Thyroid gland (tissue), 4 donors: Measurements from ENCODE around the gene LTBP3. TPM values are rescaled to one million over a fixed set of nuclear protein-coding genes. Genes with fewer than 3 reads are reported as not detected.

Source experiments
- DNase-seq, 2 donors: peaks; one replicate each; pipeline ENCODE4 v3.0.0-alpha.2; 2019
- H3K27ac ChIP-seq, 3 donors: fragments of 200-600 bp; sonication (generic); 1 replicate in 2 of 3; 2 replicates in 1 of 3; pipeline ENCODE4 v1.5.1; 2016 to 2019; ENCODE audit warnings: mild to moderate bottlenecking in 1 of 3, moderate library complexity in 1 of 3
- H3K27me3 ChIP-seq: fragments of 200-600 bp; sonication (generic); one replicate; pipeline ENCODE4 v1.5.1; 2019
- H3K36me3 ChIP-seq, 2 donors: fragments of 200-600 bp; sonication (generic); one replicate each; pipeline ENCODE4 v1.5.1; 2016 to 2019
- H3K4me1 ChIP-seq, 2 donors: fragments of 200-600 bp; sonication (generic); one replicate each; pipeline ENCODE4 v1.5.1; 2017 to 2019
- H3K4me3 ChIP-seq, 3 donors: fragments of 200-600 bp; sonication (generic); replicated peaks in 1 of 3; 1 replicate in 2 of 3; 2 replicates in 1 of 3; pipeline ENCODE4 v1.5.1; 2016; ENCODE audit warnings: mild to moderate bottlenecking in 1 of 3
- H3K9me3 ChIP-seq: fragments of 200-600 bp; sonication (generic); one replicate; pipeline ENCODE4 v1.5.1; 2017
- CTCF ChIP-seq, 6 experiments: fragments of 200-600 bp in 3 of 6; fragments of 450-650 bp in 3 of 6; sonication (generic) in 3 of 6; IDR thresholded peaks; one replicate each; pipeline ENCODE4 v1.5.1; 2016 to 2019; ENCODE audit warnings: antibody characterized with exemption in 6 of 6, mild to moderate bottlenecking in 2 of 6, inconsistent platforms in 1 of 6, moderate library complexity in 1 of 6
- POLR2A ChIP-seq, 2 donors: fragments of 450-650 bp; IDR thresholded peaks; one replicate each; pipeline ENCODE4 v1.6.1; 2017; ENCODE audit warnings: antibody characterized with exemption in 2 of 2, mild to moderate bottlenecking in 2 of 2, moderate library complexity in 1 of 2
- WGBS, 2 donors: methylation state at CpG; one replicate each; pipeline ENCODE4 v1.1.5; 2017; 5-methylcytosine and 5-hydroxymethylcytosine counted together
- intact Hi-C: fragments of 100-400 bp; cut with DNase I; formaldehyde crosslinking; loops from one replicate; pipeline ENCODE4 v1.15.1; 2023
- total RNA-seq, 4 donors: library from RNA; depleted of rRNA; stranded (reverse); fragments of >200 nt; gene quantifications; one replicate each; pipeline ENCODE4 v1.2.3, GENCODE V29; 2016

LTBP3 gene
- total RNA-seq, 4 donors from 2014 or later, result 195 to 277 (median 222) TPM

- Histone ChIP-seq H3K4me1 (peaks cover 18 to 20% of the 10 kb centered on the region in 2 donors), H3K36me3 (peaks cover 13 to 22% of the 10 kb centered on the region in 2 donors), H3K4me3 (peak overlapping the region in 1 of 3 donors; percentile 39), H3K27ac (peak overlapping the region; percentile 80 to 93 (median 83)), H3K9me3 (no peaks in the 10 kb centered on the region), H3K27me3 (no peaks in the 10 kb centered on the region)
- peak; percentile 93 to 96 for DNase-seq
- no peak for TF ChIP-seq POLR2A (IDR thresholded peaks at IDR 0.05)
- TF ChIP-seq CTCF (IDR thresholded peaks at IDR 0.05), result peak; percentile 56 to 95 (median 88)
- intact Hi-C loops, result no loop called here
- 1% methylated on average over 14 to 34 of the region's 78 CpGs for WGBS, 2 donors
Observed at GRCh38 chr11:65540290-65541092, 17.7 kb downstream of the LTBP3 start.

GRCh38 chr11:65539744-65540289 is 18.3 kb downstream of the LTBP3 start:
- Histone ChIP-seq H3K4me1 (peaks cover 18 to 20% of the 10 kb centered on the region in 2 donors), H3K9me3 (no peaks in the 10 kb centered on the region), H3K27me3 (no peaks in the 10 kb centered on the region), H3K36me3 (peaks cover 13 to 24% of the 10 kb centered on the region in 2 donors), H3K4me3 (peak overlapping the region in 1 of 3 donors; percentile 39), H3K27ac (peak overlapping the region; percentile 80 to 93 (median 83))
- TF ChIP-seq POLR2A (IDR thresholded peaks at IDR 0.05) (peak in 1 of 2 donors; percentile 63), CTCF (IDR thresholded peaks at IDR 0.05) (peak in 1 of 6 experiments; percentile 44)
- WGBS, 2 donors, result 40 to 52% methylated on average over 4 to 5 of the region's 60 CpGs
- DNase-seq, result peak; percentile 83 to 87
- intact Hi-C loops, result no loop called here

DNA sequence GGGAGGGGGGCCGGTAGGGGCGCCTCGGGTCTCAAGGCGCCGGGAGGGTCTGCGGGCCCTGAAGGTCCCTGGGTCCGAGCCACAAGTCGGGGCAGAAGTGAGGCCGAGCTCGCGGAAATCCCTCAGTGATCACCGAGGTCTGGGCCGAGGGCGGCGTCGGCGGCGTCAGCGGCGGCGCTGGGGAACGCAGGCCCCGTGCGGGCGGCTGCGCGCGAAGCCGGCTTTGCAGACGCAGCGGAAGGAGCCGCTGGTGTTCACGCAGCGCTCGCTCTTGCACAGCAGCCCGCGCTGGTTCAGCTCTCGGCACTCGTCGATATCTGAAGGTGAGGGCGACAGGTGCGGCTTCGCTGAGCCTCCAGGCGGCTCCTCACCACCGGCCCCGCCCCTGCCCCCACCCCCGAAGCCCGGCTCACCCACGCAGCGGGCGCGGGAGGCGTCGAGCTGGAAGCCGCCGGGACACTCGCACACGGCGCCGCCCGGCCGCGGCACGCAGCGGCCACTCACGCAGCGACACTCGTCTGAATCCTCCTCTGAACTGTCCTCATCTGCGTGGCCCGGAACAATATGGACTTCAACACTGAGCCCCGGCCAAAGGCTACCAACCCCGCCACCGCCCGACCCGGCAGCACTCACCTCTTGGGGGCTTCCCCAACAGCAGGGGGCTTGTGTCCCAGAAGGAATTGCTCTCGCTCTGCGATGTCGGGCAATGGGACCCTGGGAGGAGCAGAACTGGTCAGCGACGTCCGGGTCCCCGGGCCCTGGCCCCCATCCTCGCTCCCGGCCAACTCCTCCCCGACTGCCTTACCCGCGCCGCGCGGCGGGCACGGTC is 19.0 kb downstream of the LTBP3 start:
- Histone ChIP-seq H3K36me3 (peaks cover 13 to 24% of the 10 kb centered on the region in 2 donors), H3K4me3 (peak overlapping the region in 1 of 3 donors; percentile 39), H3K27ac (peak overlapping the region; percentile 80 to 93 (median 83)), H3K4me1 (peaks cover 18 to 20% of the 10 kb centered on the region in 2 donors), H3K27me3 (no peaks in the 10 kb centered on the region), H3K9me3 (no peaks in the 10 kb centered on the region)
- no peak for TF ChIP-seq POLR2A (IDR thresholded peaks at IDR 0.05)
- TF ChIP-seq CTCF (IDR thresholded peaks at IDR 0.05), result no peak
- 83 to 85% methylated on average over 67 to 76 of the region's 92 CpGs for WGBS, 2 donors
- intact Hi-C loops, result no loop called here
- DNase-seq, result no peak

- Histone ChIP-seq H3K27ac (no peak overlapping the region), H3K4me1 (peaks cover 18 to 20% of the 10 kb centered on the region in 2 donors), H3K27me3 (no peaks in the 10 kb centered on the region), H3K4me3 (no peak overlapping the region), H3K36me3 (peaks cover 13 to 30% of the 10 kb centered on the region in 2 donors), H3K9me3 (no peaks in the 10 kb centered on the region)
- intact Hi-C loops, result no loop called here
- WGBS, 2 donors, result 92 to 94% methylated on average over 36 to 38 of the region's 43 CpGs
- TF ChIP-seq POLR2A (IDR thresholded peaks at IDR 0.05) (no peak), CTCF (IDR thresholded peaks at IDR 0.05) (no peak)
- no peak for DNase-seq
Observed at GRCh38 chr11:65538232-65538914, 19.8 kb downstream of the LTBP3 start.
